ENCODE measurements around the gene WDR3. TPM values are rescaled to one million over a fixed set of nuclear protein-coding genes. Genes with fewer than 3 reads are reported as not detected.

WDR3 gene
- total RNA-seq: 9.4 and 38.0 TPM in 2 replicates

DNA sequence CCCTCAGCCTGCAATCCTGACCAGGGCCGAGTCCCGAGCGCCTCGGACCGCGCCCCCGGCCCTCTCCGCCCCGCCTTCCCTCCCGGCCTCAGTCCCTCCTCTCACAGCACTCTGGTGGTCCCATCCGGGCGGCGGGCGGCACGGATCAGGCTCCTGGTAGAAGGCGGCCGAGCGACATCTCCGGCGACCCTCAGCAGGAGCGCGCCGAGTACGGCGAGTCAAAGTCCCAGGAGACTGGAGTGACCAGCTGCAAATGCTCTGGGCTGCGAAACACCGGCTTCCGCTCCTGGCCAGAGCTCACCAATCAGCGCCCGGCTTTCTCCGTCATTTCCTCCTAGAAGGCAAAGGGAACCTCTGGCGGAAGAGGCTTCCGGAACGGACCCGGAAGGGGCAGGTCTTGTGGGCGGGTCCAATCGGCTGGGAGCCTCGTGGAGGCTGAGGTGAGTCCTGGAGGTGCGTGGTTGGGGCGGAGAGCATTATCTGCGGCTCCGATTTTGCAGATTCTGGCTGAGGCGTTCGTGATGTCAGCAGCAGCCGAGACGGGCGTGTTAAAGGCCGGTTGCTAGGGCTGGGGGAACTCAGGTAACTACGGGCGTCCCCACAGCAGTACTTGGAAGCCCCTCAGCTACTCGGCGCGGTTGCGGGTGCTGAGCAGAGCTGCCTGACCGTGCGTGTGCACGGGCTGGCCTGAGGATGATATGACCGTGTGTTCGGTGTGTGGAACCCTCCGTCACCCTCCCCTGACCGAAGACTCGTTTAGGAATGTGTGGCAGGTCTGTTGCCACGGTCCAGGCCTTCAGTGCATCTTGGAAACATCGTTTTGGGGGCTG, at the start of gene WDR3, which contains the start of gene GDAP2:
WDR3 (plus strand) TSS at position 397 of the 830 bp plus-strand sequence. CDS start 3,581 bp downstream, outside the sequence.
GDAP2 (minus strand) TSS at position 279 of the 830 bp plus-strand sequence. CDS start 9,264 bp downstream, outside the sequence.

Other genes with a start within 250 kb of the WDR3 start
- 7.9 and 29.3 TPM in 2 replicates for gene GDAP2, start 118 bp upstream of the WDR3 start, total RNA-seq